ENCODE results near the gene GRIA1. TPM values are rescaled to one million over a fixed set of nuclear protein-coding genes. Genes with fewer than 3 reads are reported as not detected.

GRIA1 gene
- total and polyA plus RNA-seq, 2 donors (not counting 1 experiment from before 2014, with no cell fraction given): not detected

DNA sequence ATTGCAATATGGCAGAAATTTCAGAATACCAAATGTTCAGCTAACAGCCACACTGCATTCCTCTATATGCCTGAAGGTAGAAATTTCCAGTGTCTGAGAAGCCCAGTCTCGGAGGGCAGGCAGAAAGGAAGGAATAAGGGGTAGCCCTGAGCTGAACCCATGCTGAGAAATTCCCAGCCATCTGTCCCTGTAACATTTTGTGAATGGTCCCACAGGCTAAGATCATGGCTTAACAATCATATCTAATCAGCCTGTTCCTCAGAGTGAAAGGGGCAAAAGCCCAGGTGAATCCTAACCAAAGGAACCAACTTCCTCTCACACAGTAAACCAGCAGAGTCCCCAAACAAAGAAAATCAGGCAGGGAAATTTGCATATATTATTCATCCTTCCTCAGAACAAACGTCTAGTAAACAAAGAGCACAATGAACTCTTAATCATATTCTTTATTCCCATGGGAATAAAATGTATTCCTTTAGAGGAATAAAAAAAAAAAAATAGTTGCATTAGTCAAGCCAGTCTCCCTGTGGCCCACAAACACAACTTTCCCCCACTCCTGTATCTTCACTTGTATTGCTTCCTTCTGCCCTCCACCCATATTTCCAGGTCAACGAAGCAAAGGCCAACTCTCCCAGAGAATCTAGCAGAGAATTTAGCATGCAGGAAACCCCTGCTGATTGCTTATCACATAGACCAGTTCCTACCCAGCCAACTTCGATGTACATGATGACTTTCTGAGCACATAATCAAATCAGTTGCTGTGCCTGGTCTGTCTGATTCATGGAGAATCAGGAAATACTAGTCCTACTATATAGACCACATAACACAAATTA is 290.6 kb downstream of the GRIA1 start:
- no peak overlapping the region for H3K4me3 ChIP-seq (ENCODE audit: control extremely low read depth in 1 of 5, extremely low read depth in 1 of 5, insufficient read depth in 1 of 5, low read depth in 2 of 5, low read length in 4 of 5)
- H3K27ac ChIP-seq (ENCODE audit: low read length in 2 of 2): no peak overlapping the region
- no peak for DNase-seq
- CTCF ChIA-PET: no interaction called here
- no peaks in the 10 kb centered on the region for H3K79me2 ChIP-seq (ENCODE audit: control insufficient read depth, insufficient read depth, low read length)
- no peaks in the 10 kb centered on the region for H3K9me3 ChIP-seq (ENCODE audit: control extremely low read depth in 1 of 3, control insufficient read depth in 2 of 3, insufficient read depth in 1 of 3, low read length in 2 of 3)
- H2AFZ ChIP-seq (ENCODE audit: insufficient read depth, low read depth, low read length, poor library complexity, severe bottlenecking): no peak overlapping the region
- POLR2A ChIA-PET: no interaction called here
- no peaks in the 10 kb centered on the region for H3K27me3 ChIP-seq (replicated peaks in 1 of 4; ENCODE audit: control extremely low read depth in 1 of 4, control insufficient read depth in 3 of 4, insufficient read depth in 4 of 4, low read length in 3 of 4)
- Mint-ChIP-seq H3K9me3 (ENCODE audit: insufficient read depth) (no peaks in the 10 kb centered on the region), H3K4me3 (no peak overlapping the region), H3K27me3 (peaks cover 6% of the 10 kb centered on the region), H3K27ac (no peak overlapping the region), H3K4me1 (no peaks in the 10 kb centered on the region)
- no peak for ATAC-seq (ENCODE audit: low read depth)
- H3K36me3 ChIP-seq (replicated peaks in 1 of 2; ENCODE audit: control extremely low read depth in 1 of 2, control insufficient read depth in 1 of 2, extremely low read depth in 1 of 2, insufficient read depth in 2 of 2, low read length in 1 of 2): no peaks in the 10 kb centered on the region
- H4K20me1 ChIP-seq (ENCODE audit: control insufficient read depth, insufficient read depth, low read length, poor library complexity, severe bottlenecking): no peaks in the 10 kb centered on the region
- H3K9ac ChIP-seq (ENCODE audit: low read length): no peak overlapping the region
- no peaks in the 10 kb centered on the region for H3K4me1 ChIP-seq (ENCODE audit: control insufficient read depth in 2 of 2, insufficient read depth in 2 of 2, low read length in 2 of 2)
- intact Hi-C loops (cut with micrococcal nuclease): no loop called here
- WGBS (ENCODE audit: insufficient coverage): 26% methylated on average over 3 of the region's 4 CpGs
- TF ChIP-seq EZH2 (IDR thresholded peaks at IDR 0.05; ENCODE audit: borderline replicate concordance, insufficient read depth, low read depth, low read length, poor library complexity, severe bottlenecking): no peak
- TF ChIP-seq, protein P1, sequence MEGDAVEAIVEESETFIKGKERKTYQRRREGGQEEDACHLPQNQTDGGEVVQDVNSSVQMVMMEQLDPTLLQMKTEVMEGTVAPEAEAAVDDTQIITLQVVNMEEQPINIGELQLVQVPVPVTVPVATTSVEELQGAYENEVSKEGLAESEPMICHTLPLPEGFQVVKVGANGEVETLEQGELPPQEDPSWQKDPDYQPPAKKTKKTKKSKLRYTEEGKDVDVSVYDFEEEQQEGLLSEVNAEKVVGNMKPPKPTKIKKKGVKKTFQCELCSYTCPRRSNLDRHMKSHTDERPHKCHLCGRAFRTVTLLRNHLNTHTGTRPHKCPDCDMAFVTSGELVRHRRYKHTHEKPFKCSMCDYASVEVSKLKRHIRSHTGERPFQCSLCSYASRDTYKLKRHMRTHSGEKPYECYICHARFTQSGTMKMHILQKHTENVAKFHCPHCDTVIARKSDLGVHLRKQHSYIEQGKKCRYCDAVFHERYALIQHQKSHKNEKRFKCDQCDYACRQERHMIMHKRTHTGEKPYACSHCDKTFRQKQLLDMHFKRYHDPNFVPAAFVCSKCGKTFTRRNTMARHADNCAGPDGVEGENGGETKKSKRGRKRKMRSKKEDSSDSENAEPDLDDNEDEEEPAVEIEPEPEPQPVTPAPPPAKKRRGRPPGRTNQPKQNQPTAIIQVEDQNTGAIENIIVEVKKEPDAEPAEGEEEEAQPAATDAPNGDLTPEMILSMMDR (IDR thresholded peaks at IDR 0.05): no peak
- no peak overlapping the region for H3K4me2 ChIP-seq (replicated peaks; ENCODE audit: low read depth, low read length, poor library complexity, severe bottlenecking)

DNA sequence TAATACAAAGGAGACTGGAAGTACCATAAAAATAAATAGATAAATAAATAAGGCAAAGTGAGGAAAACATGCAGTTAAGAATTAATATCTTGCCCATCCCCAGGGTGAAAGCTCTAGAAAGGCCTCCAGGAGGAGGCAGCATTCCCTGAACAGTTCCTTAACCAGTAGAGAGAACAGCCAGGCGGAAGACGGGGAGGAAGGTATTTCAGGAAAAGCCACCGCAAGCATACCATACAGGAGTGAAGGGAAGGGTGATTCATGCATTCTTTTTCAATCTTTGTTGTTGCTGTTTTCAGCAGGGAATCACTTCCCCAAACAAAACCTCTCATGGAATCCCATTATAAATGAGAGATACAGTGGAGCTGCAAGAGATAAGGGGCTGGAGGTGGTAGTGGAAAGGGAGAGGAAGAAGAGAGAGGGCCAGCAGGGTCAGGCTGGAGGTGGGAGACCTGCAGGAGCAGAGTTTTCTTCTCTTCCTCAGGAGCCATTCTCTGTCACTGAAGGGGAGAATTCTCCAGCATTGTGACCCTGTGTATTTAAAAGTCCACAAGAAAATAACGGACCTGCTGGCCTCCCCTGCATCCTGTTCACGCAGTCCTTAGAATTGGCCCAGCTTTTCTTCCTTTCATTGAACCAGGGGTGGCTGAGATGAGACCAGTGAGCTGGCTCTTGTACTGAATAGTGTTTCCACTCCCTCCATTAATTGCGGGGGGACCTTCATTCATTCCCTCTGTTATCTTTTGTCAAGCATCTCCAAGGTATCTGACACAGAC is 292.3 kb downstream of the GRIA1 start:
- intact Hi-C loops (cut with micrococcal nuclease): no loop called here
- ATAC-seq (ENCODE audit: low read depth) (no peak), DNase-seq (no peak)
- no peaks in the 10 kb centered on the region for H4K20me1 ChIP-seq (ENCODE audit: control insufficient read depth, insufficient read depth, low read length, poor library complexity, severe bottlenecking)
- no peak overlapping the region for H2AFZ ChIP-seq (ENCODE audit: insufficient read depth, low read depth, low read length, poor library complexity, severe bottlenecking)
- ChIA-PET CTCF (no interaction called here), POLR2A (no interaction called here)
- no peak overlapping the region for H3K27ac ChIP-seq (ENCODE audit: low read length in 2 of 2)
- H3K4me1 Mint-ChIP-seq: no peaks in the 10 kb centered on the region
- TF ChIP-seq EZH2 (IDR thresholded peaks at IDR 0.05; ENCODE audit: borderline replicate concordance, insufficient read depth, low read depth, low read length, poor library complexity, severe bottlenecking): no peak
- TF ChIP-seq, protein P1 (IDR thresholded peaks at IDR 0.05): no peak
- H3K9me3 Mint-ChIP-seq (ENCODE audit: insufficient read depth): no peaks in the 10 kb centered on the region
- no peak overlapping the region for H3K4me3 ChIP-seq (ENCODE audit: control extremely low read depth in 1 of 5, extremely low read depth in 1 of 5, insufficient read depth in 1 of 5, low read depth in 2 of 5, low read length in 4 of 5)
- no peak overlapping the region for H3K4me3 Mint-ChIP-seq
- H3K36me3 ChIP-seq (replicated peaks in 1 of 2; ENCODE audit: control extremely low read depth in 1 of 2, control insufficient read depth in 1 of 2, extremely low read depth in 1 of 2, insufficient read depth in 2 of 2, low read length in 1 of 2): no peaks in the 10 kb centered on the region
- WGBS (ENCODE audit: insufficient coverage): 100% methylated on average over 3 of the region's 6 CpGs
- H3K4me1 ChIP-seq (ENCODE audit: control insufficient read depth in 2 of 2, insufficient read depth in 2 of 2, low read length in 2 of 2): no peaks in the 10 kb centered on the region
- H3K27me3 Mint-ChIP-seq: no peaks in the 10 kb centered on the region
- H3K9ac ChIP-seq (ENCODE audit: low read length): no peak overlapping the region
- H3K79me2 ChIP-seq (ENCODE audit: control insufficient read depth, insufficient read depth, low read length): no peaks in the 10 kb centered on the region
- no peaks in the 10 kb centered on the region for H3K27me3 ChIP-seq (replicated peaks in 1 of 4; ENCODE audit: control extremely low read depth in 1 of 4, control insufficient read depth in 3 of 4, insufficient read depth in 4 of 4, low read length in 3 of 4)
- H3K4me2 ChIP-seq (replicated peaks; ENCODE audit: low read depth, low read length, poor library complexity, severe bottlenecking): no peak overlapping the region
- no peak overlapping the region for H3K27ac Mint-ChIP-seq
- no peaks in the 10 kb centered on the region for H3K9me3 ChIP-seq (ENCODE audit: control extremely low read depth in 1 of 3, control insufficient read depth in 2 of 3, insufficient read depth in 1 of 3, low read length in 2 of 3)

All from B cell (primary cell).